PC-3 (cell line): ENCODE data around the gene RNU1-4.
"Not testable (repeated sequence)": the region's sequence is repeated elsewhere in the genome, so short reads cannot be mapped to it uniquely, and the experiment has no call there.

Source experiments
- CTCF ChIP-seq: fragments of 300-600 bp; sonication (generic); conservative IDR thresholded peaks from 2 replicates; pipeline ENCODE4 v1.5.1; 2017; ENCODE audit warnings: antibody characterized with exemption, low read depth, mild to moderate bottlenecking, low read length
- EZH2 ChIP-seq: fragments of 300-600 bp; sonication (generic); IDR thresholded peaks from one replicate; pipeline ENCODE4 v1.6.1; 2017; ENCODE audit warnings: antibody characterized with exemption, mild to moderate bottlenecking, low read length; ENCODE audit not compliant: unreplicated experiment
- EZH2phosphoT487 ChIP-seq: fragments of 300-600 bp; sonication (generic); IDR thresholded peaks from 2 replicates; pipeline ENCODE4 v1.6.1; 2018; ENCODE audit warnings: mild to moderate bottlenecking, antibody characterized with exemption, low read length, borderline replicate concordance

- TF ChIP-seq CTCF, EZH2phosphoT487, EZH2: not testable (repeated sequence)
These were observed 15.6 kb downstream of the RNU1-4 start for GRCh38 chr1:16755932-16756331.
